Amniotic epithelial cell (primary cell): ENCODE results near the gene KCNN3.

Source experiments
- DNase-seq: peaks from one replicate; pipeline ENCODE4 v3.0.0-alpha.2; 2010; ENCODE audit warnings: low read depth

KCNN3 gene

DNA sequence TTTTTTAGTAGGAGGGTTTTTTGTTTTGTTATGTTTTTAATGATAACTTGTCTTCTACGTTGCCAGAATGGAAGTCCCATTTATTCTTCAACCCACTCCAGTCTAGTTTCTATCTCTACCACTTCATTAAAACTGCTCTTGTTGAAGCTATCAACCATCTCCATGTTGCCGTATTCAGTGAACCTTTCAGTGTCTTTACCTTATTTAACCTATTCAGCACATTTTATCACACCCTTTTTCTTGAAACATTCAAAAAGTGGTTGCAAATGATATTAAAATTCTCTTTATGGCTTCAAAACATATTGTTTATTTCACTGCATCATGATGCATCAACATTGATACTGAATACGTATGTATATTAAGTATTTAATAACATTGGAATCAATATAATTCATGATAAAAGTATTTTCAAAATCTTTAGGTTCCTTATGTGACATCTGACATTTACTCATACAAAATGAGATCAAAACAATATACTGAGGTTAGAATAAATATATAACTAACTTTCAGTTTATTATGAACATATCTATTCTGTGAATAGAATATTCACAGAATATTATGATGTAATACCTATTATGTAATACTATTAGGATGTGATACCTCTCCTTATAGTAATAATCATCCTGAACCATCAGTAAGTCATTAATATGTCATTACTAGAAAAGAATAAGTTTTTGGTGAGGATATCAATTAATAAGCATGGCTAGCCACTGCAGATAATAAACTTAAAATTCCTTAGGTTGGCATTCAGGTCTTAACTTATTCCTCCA, 210.1 kb downstream of the KCNN3 start:
- DNase-seq = no peak

DNA sequence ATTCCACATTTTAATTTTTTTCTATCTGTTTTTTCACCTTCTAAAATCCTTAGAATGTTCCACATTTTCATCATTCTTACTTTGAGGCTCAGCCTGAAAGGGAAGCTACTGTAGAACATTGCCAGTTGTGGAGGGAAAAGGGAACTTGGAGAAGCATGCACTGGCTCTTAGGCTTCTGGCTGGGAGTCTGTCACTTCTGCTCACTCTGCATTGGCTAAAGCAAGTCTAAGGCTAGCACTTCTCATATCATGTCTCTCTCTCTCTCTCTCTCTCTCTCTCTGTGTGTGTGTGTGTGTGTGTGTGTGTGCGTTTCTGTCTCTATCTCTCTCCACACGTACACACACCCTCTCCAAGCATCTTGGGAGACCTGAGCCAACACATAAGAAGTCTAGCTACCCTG, 212.5 kb downstream of the KCNN3 start:
- DNase-seq = no peak

DNA sequence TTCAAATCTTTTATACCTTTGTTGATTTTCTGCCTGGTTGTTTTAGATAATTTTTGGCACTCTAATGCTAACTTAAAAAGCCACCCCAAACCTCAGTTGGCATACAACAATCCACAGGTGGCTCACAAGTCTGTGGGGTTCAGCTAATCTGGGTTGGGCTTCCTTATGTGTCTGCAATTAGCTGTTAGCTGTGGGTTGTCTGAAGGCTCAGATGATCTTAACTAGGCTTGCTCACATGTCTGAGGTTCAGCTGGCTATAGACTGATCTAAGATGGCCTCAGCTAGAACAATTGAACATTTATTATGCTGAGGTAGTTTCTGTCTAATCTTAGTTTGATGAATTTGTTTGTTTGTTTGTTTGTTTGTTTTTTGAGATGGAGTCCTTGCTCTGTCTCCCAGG, 217.2 kb downstream of the KCNN3 start:
- no peak for DNase-seq
